Memory B cell (primary cell): Measurements from ENCODE around the gene CCDC141.

Experiments used
- ATAC-seq: fragments of 150-1000 bp; cut with Tn5 transposase; 2 replicates; pipeline ENCODE4 v1.10.0; 2021; ENCODE audit warnings: low read depth, mild to moderate bottlenecking, moderate library complexity
- DNase-seq, 2 donors: peaks; one replicate each; pipeline ENCODE4 v3.0.0; 2022; ENCODE audit warnings: low spot score in 2 of 2
- H3K27ac Mint-ChIP-seq: one replicate; pipeline ENCODE4 v1.8.0; 2022; ENCODE audit warnings: mild to moderate bottlenecking, moderate library complexity, mixed read lengths
- H3K27me3 Mint-ChIP-seq: one replicate; pipeline ENCODE4 v1.8.0; 2022; ENCODE audit warnings: mixed read lengths
- H3K36me3 Mint-ChIP-seq: one replicate; pipeline ENCODE4 v1.8.0; 2022; ENCODE audit warnings: mild to moderate bottlenecking, mixed read lengths
- H3K4me1 Mint-ChIP-seq: one replicate; pipeline ENCODE4 v1.8.0; 2022; ENCODE audit warnings: mixed read lengths
- H3K4me3 Mint-ChIP-seq: one replicate; pipeline ENCODE4 v1.8.0; 2022; ENCODE audit warnings: mild to moderate bottlenecking, moderate library complexity, mixed read lengths
- H3K9me3 Mint-ChIP-seq: one replicate; pipeline ENCODE4 v1.8.0; 2022; ENCODE audit warnings: mixed read lengths

Gene CCDC141

GRCh38 chr2:178825183-178825582 is 224.8 kb downstream of the CCDC141 start:
- DNase-seq = no peak
- Mint-ChIP-seq H3K36me3 (peaks cover 27% of the 10 kb centered on the region), H3K27me3 (no peaks in the 10 kb centered on the region), H3K9me3 (peaks cover 2% of the 10 kb centered on the region), H3K27ac (no peak overlapping the region), H3K4me3 (no peak overlapping the region), H3K4me1 (peaks cover 6% of the 10 kb centered on the region)
- ATAC-seq = no peak

GRCh38 chr2:178824181-178824580 is 225.8 kb downstream of the CCDC141 start:
- no peaks in the 10 kb centered on the region for H3K27me3 Mint-ChIP-seq
- H3K36me3 Mint-ChIP-seq = peaks cover 28% of the 10 kb centered on the region
- no peak for ATAC-seq
- H3K4me1 Mint-ChIP-seq = peaks cover 8% of the 10 kb centered on the region
- H3K27ac Mint-ChIP-seq = no peak overlapping the region
- peaks cover 2% of the 10 kb centered on the region for H3K9me3 Mint-ChIP-seq
- DNase-seq = no peak
- H3K4me3 Mint-ChIP-seq = no peak overlapping the region

- ATAC-seq (peak; percentile 41), DNase-seq (no peak)
- peaks cover 6% of the 10 kb centered on the region for H3K4me1 Mint-ChIP-seq
- H3K9me3 Mint-ChIP-seq = no peaks in the 10 kb centered on the region
- no peaks in the 10 kb centered on the region for H3K27me3 Mint-ChIP-seq
- H3K4me3 Mint-ChIP-seq = peak overlapping the region; percentile 67
- peaks cover 12% of the 10 kb centered on the region for H3K36me3 Mint-ChIP-seq
- peak overlapping the region; percentile 73 for H3K27ac Mint-ChIP-seq
Measured at GRCh38 chr2:178819992-178820391, 229.9 kb downstream of the CCDC141 start.

GRCh38 chr2:178819147-178819875 is 230.6 kb downstream of the CCDC141 start:
- H3K36me3 Mint-ChIP-seq = peaks cover 12% of the 10 kb centered on the region
- H3K4me3 Mint-ChIP-seq = no peak overlapping the region
- no peak overlapping the region for H3K27ac Mint-ChIP-seq
- peaks cover 6% of the 10 kb centered on the region for H3K4me1 Mint-ChIP-seq
- DNase-seq = no peak
- no peak for ATAC-seq
- H3K9me3 Mint-ChIP-seq = no peaks in the 10 kb centered on the region
- H3K27me3 Mint-ChIP-seq = no peaks in the 10 kb centered on the region

GRCh38 chr2:178811901-178812300 is 238.0 kb downstream of the CCDC141 start:
- no peak for DNase-seq

GRCh38 chr2:178811045-178811444 is 238.9 kb downstream of the CCDC141 start:
- no peak for ATAC-seq
- DNase-seq = no peak
- Mint-ChIP-seq H3K36me3 (peaks cover 10% of the 10 kb centered on the region), H3K27me3 (no peaks in the 10 kb centered on the region), H3K27ac (no peak overlapping the region), H3K4me3 (no peak overlapping the region), H3K9me3 (no peaks in the 10 kb centered on the region), H3K4me1 (no peaks in the 10 kb centered on the region)

More at GRCh38 chr2:178811901-178812300, 238.0 kb downstream of the CCDC141 start:
- H3K9me3 Mint-ChIP-seq = no peaks in the 10 kb centered on the region
- ATAC-seq = no peak
- H3K36me3 Mint-ChIP-seq = peaks cover 12% of the 10 kb centered on the region
- no peaks in the 10 kb centered on the region for H3K4me1 Mint-ChIP-seq
- no peaks in the 10 kb centered on the region for H3K27me3 Mint-ChIP-seq
- H3K4me3 Mint-ChIP-seq = no peak overlapping the region
- H3K27ac Mint-ChIP-seq = no peak overlapping the region

- H3K36me3 Mint-ChIP-seq = peaks cover 9% of the 10 kb centered on the region
- no peak overlapping the region for H3K4me3 Mint-ChIP-seq
- no peaks in the 10 kb centered on the region for H3K9me3 Mint-ChIP-seq
- H3K4me1 Mint-ChIP-seq = no peaks in the 10 kb centered on the region
- no peak overlapping the region for H3K27ac Mint-ChIP-seq
- no peak for DNase-seq
- H3K27me3 Mint-ChIP-seq = no peaks in the 10 kb centered on the region
- no peak for ATAC-seq
Measured at GRCh38 chr2:178810422-178810821, 239.5 kb downstream of the CCDC141 start.

- DNase-seq (no peak), ATAC-seq (no peak)
- H3K27ac Mint-ChIP-seq = no peak within 1 kb of the TSS
- H3K4me3 Mint-ChIP-seq = no peak within 1 kb of the TSS
- H3K4me1 Mint-ChIP-seq = no peaks in the 10 kb centered on the region
- no peaks in the 10 kb centered on the region for H3K27me3 Mint-ChIP-seq
- H3K9me3 Mint-ChIP-seq = no peaks in the 10 kb centered on the region
- peaks cover 4% of the 10 kb centered on the region for H3K36me3 Mint-ChIP-seq
Measured at GRCh38 chr2:178807227-178808008, 242.5 kb downstream of the CCDC141 start, which contains the start of gene TTN. TTN (minus strand) TSS chr2:178807423; CDS start chr2:178804642, 2,781 bp downstream.

GRCh38 chr2:178806543-178806942 is 243.4 kb downstream of the CCDC141 start:
- Mint-ChIP-seq H3K36me3 (peaks cover 7% of the 10 kb centered on the region), H3K27me3 (no peaks in the 10 kb centered on the region), H3K9me3 (no peaks in the 10 kb centered on the region), H3K4me3 (no peak overlapping the region), H3K27ac (no peak overlapping the region), H3K4me1 (no peaks in the 10 kb centered on the region)
- no peak for ATAC-seq
- DNase-seq = no peak

GRCh38 chr2:178805457-178805856 is 244.5 kb downstream of the CCDC141 start:
- H3K4me1 Mint-ChIP-seq = no peaks in the 10 kb centered on the region
- no peaks in the 10 kb centered on the region for H3K9me3 Mint-ChIP-seq
- H3K36me3 Mint-ChIP-seq = peaks cover 11% of the 10 kb centered on the region
- no peak for ATAC-seq
- no peaks in the 10 kb centered on the region for H3K27me3 Mint-ChIP-seq
- H3K4me3 Mint-ChIP-seq = no peak overlapping the region
- DNase-seq = no peak
- no peak overlapping the region for H3K27ac Mint-ChIP-seq

- ATAC-seq = peak; percentile 19
- H3K4me3 Mint-ChIP-seq = no peak overlapping the region
Measured at GRCh38 chr2:178804791-178805190, 245.1 kb downstream of the CCDC141 start.

GRCh38 chr2:178800510-178800909 is 249.4 kb downstream of the CCDC141 start:
- H3K27me3 Mint-ChIP-seq = no peaks in the 10 kb centered on the region
- no peak overlapping the region for H3K27ac Mint-ChIP-seq
- DNase-seq (no peak), ATAC-seq (no peak)
- H3K4me3 Mint-ChIP-seq = no peak overlapping the region
- no peaks in the 10 kb centered on the region for H3K9me3 Mint-ChIP-seq
- H3K4me1 Mint-ChIP-seq = no peaks in the 10 kb centered on the region
- peaks cover 22% of the 10 kb centered on the region for H3K36me3 Mint-ChIP-seq

More at GRCh38 chr2:178804791-178805190, 245.1 kb downstream of the CCDC141 start:
- no peak overlapping the region for H3K27ac Mint-ChIP-seq
- H3K4me1 Mint-ChIP-seq = no peaks in the 10 kb centered on the region
- no peaks in the 10 kb centered on the region for H3K27me3 Mint-ChIP-seq
- H3K9me3 Mint-ChIP-seq = no peaks in the 10 kb centered on the region
- no peak for DNase-seq
- H3K36me3 Mint-ChIP-seq = peaks cover 12% of the 10 kb centered on the region

GRCh38 chr2:178799305-178799704 is 250.6 kb downstream of the CCDC141 start:
- DNase-seq (no peak), ATAC-seq (no peak)
- no peaks in the 10 kb centered on the region for H3K4me1 Mint-ChIP-seq
- no peaks in the 10 kb centered on the region for H3K9me3 Mint-ChIP-seq
- H3K36me3 Mint-ChIP-seq = peaks cover 22% of the 10 kb centered on the region
- H3K27me3 Mint-ChIP-seq = no peaks in the 10 kb centered on the region
- no peak overlapping the region for H3K27ac Mint-ChIP-seq
- no peak overlapping the region for H3K4me3 Mint-ChIP-seq

- peaks cover 34% of the 10 kb centered on the region for H3K36me3 Mint-ChIP-seq
- H3K27me3 Mint-ChIP-seq = no peaks in the 10 kb centered on the region
- no peak overlapping the region for H3K27ac Mint-ChIP-seq
- DNase-seq (peak in 1 of 2 donors; percentile 14), ATAC-seq (no peak)
- no peaks in the 10 kb centered on the region for H3K9me3 Mint-ChIP-seq
- no peaks in the 10 kb centered on the region for H3K4me1 Mint-ChIP-seq
- H3K4me3 Mint-ChIP-seq = no peak overlapping the region
Measured at GRCh38 chr2:178796079-178796677, 253.8 kb downstream of the CCDC141 start.
